Measurements from ENCODE around the gene ZNF175.

ZNF175 gene

GRCh38 chr19:51550848-51551672, 20.0 kb upstream of the ZNF175 start:
- DNase-seq, result no peak

- no peak for DNase-seq
These were observed 19.2 kb upstream of the ZNF175 start for GRCh38 chr19:51551673-51552432.

DNA sequence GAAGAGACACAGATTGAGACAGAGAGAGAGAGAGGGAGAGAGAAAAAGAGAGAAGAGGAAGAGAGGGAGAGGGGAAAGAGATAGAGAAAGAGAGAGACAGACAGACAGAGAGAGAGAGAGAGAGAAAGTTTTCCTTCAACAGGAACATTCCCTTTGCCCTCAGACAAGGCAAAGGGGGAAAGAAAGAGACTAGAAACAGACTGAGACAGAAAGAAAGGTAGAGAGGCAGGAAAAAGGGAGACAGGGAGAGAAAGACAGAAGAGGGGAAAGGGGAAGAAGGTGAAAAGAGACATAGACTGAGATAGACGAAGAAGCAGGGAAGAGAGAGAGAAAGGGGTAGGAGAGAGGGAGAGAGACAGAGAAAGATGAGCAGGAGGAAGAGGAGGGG, 18.5 kb upstream of the ZNF175 start:
- no peak for DNase-seq

- no peak for DNase-seq
These were observed 17.9 kb upstream of the ZNF175 start for GRCh38 chr19:51552996-51553725.

GRCh38 chr19:51559240-51559639, 11.8 kb upstream of the ZNF175 start:
- DNase-seq, result no peak

DNA sequence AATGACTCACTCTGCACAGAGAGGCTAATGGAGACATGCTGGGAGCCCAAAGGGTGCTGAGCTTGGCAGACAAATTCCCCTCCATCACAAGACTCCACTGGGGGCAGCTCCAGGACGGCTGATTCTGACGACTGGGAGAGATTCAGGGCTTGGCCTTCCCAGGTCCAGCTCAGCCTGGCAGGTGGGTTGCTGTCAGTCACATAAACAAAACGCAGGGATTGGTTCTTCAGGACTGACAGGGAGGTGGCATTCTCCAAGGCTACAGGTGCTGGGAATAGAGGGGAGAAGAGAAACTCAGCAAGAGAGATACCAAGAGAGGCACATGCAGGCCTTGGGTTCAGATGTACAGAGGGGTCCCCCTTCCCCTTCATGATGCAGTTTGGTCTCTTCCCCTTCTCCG, 10.7 kb upstream of the ZNF175 start:
- no peak for DNase-seq

DNA sequence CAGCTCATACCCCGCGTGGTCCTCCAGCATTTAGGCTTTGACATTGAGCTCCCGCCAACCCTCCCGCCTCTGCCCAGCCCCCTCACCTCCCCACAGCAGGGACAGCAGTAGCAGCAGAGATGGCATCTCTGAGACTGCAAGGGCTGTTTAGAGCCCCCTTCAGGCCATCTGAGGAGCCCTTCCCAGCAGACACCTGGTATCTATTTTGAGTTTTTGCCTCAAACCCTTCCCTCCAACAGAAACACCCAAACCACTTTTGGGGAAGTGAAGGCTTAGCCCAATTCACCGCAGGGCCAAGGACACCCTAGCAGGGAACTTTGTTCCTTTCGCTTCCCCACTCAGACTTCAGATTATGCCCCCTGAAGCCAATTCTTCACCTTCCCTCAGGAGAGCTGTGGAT, 6.3 kb upstream of the ZNF175 start:
- no peak for DNase-seq

DNA sequence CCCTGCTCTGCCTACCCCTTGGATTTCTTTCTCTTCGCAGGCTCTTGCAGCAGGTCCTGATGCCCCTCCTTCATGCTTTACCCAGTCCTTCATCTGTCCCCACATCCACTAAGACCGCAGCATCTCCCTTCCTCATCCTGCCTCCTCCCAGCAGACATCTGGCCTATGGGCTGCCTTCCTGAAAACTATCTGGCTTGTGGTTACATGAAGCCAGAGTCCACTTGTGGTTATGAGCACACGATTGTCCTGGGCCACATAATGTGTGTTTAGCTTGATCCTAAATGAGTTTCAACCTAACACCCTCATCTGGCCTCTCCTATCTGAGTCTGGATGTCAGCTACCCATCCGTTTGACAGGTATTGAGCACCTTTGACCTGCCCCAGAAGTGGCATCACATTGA, 5.5 kb upstream of the ZNF175 start:
- no peak for DNase-seq

GRCh38 chr19:51566489-51567100, 4.5 kb upstream of the ZNF175 start:
- no peak for DNase-seq

- no peak for DNase-seq
These were observed 3.5 kb upstream of the ZNF175 start for GRCh38 chr19:51567583-51567982.

DNA sequence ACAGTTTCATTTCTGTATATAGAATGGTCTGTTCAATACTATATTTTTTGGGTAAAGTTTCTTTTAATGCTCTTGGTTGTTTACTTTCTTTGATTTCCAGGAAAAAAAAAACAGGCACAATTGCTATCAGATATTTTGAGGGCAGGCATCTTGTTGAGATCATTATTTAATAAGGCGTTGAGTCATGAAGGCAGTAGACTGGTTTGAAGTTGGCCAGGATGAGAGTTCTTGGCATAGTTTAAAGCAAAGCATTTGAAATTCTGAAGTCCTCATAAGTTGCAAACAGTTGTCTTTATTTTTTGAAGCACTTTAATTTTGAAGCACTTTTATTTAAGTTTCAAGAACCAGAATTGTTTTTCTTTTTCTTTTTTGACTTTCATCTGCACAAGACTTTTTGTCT, 2.6 kb upstream of the ZNF175 start:
- DNase-seq, result no peak

- no peak for DNase-seq
These were observed 516 bp downstream of the ZNF175 start for GRCh38 chr19:51571599-51571998.

GRCh38 chr19:51572410-51572809, 1.3 kb downstream of the ZNF175 start:
- DNase-seq, result no peak

DNA sequence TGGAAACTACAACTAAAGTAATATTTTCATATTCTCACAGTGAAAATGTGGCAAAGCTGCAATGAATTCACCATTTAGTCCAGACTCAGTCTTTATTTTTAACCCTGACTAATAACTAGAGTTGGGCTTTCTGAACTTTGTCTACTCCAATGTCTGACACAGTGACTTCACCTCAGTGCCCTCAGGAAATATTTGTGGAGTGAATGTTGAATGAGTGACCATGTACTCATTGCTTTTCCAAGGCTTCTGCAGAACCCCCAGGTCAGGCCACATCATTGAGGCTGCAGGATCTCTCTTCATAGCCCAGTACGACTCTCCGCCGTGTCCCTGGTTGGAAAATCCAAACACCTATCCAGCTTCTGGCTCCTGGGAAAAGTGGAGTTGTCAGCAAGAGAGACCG, 1.8 kb downstream of the ZNF175 start:
- DNase-seq, result no peak

DNA sequence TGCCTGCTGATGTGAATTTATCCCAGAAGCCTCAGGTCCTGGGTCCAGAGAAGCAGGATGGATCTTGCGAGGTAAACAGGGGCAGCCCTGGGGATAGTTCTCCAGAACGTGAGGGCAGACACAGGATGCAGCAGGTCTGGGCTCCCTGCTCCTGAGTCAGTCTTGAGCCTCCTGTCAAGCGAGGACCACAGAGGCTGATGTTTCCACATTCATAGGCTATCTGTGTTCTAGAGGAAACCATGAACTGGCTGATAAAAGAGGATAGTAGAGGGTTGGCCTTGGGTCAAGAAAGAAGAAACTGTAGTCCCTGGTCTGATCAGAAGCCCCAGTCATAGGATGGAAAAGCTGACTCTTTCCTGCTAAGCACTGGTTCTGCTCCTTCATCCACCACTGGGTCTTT, 2.2 kb downstream of the ZNF175 start:
- DNase-seq, result no peak

GRCh38 chr19:51576850-51577249, 5.8 kb downstream of the ZNF175 start:
- DNase-seq, result no peak

- DNase-seq, result no peak
These were observed 15.1 kb downstream of the ZNF175 start for GRCh38 chr19:51586103-51586728.

DNA sequence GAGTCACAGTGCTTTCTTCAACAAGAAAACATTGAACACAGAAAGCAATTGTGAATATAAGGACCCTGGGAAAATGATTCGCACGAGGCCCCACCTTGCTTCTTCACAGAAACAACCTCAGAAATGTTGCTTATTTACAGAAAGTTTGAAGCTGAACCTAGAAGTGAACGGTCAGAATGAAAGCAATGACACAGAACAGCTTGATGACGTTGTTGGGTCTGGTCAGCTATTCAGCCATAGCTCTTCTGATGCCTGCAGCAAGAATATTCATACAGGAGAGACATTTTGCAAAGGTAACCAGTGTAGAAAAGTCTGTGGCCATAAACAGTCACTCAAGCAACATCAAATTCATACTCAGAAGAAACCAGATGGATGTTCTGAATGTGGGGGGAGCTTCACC, 15.7 kb downstream of the ZNF175 start:
- DNase-seq, result no peak

GRCh38 chr19:51587264-51588191, 16.4 kb downstream of the ZNF175 start:
- no peak for DNase-seq

- no peak for DNase-seq
These were observed 18.4 kb downstream of the ZNF175 start for GRCh38 chr19:51589511-51589910.

DNA sequence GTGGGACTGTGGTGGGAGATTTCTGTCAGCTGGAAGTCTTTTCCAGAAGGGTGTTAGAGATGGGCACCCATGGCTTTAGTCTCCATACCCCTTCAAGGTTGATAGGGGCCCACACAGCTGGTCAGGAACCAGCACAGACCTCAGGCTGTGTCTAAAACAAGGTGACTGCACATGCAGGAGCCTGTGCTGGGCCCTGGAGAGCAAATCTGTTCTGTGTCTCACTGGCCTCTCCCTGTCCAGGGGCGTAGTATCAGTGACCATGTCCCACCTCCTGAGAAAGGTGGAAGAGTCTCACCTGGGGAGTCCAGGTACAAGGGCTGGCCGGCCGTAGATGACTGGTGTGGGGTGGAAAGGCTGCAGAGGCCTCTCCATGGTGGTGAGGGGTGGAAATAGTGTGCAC, 19.4 kb downstream of the ZNF175 start:
- DNase-seq, result no peak

- no peak for DNase-seq
These were observed 21.4 kb downstream of the ZNF175 start for GRCh38 chr19:51592521-51592920.
